GM19023 (cell line): ENCODE data around the gene CELA3B.
"Not testable (repeated sequence)": the region's sequence is repeated elsewhere in the genome, so short reads cannot be mapped to it uniquely, and the experiment has no call there.

Experiments
- ATAC-seq: cut with Tn5 transposase; IDR thresholded peaks from one replicate; pipeline ENCODE4 v1.9.1; 2021; ENCODE audit warnings: mild to moderate bottlenecking, moderate library complexity; ENCODE audit not compliant: unreplicated experiment

CELA3B gene

GRCh38 chr1:21974699-21975098, 2.1 kb upstream of the CELA3B start:
- ATAC-seq: not testable (repeated sequence)

- ATAC-seq: not testable (repeated sequence)
Measured at GRCh38 chr1:21975296-21975695, 1.5 kb upstream of the CELA3B start.

DNA sequence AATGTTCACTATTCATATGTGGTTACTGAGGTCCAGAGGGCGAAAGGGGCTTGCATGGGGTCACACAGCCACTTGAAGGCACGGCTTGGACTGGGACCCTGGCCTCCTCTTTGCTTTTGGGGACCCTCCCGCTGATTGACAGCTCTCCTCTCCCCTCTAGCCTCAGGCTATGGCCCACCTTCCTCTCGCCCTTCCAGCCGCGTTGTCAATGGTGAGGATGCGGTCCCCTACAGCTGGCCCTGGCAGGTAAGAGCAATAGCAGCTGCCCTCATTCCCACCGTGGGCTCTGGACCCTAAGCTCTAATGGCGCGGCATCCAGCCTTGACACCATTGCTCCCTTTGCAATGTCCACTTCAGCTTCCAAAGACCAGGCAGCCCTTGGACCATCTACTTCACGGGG, 1.4 kb downstream of the CELA3B start:
- ATAC-seq: not testable (repeated sequence)

GRCh38 chr1:21980515-21981220, 3.8 kb downstream of the CELA3B start:
- not testable (repeated sequence) for ATAC-seq

DNA sequence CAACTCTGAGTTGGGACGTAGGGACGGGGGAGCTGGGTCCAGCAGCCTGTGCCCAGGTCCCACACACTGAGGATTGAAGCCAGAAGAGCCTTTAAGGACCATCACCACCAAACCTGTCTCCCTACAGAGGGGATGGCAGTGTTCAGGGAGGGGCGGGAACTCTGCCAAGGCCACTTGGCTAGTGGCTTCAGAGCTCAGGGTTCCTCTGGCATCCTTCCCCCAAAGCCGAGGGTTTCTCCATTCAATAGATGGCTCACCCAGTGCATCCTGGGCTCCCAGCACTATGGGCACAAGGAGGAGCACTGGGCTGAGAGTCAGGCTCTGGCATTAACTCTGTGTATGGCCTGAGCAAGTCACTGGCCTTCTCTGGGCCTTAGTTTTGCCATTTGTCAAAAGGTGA, 4.4 kb downstream of the CELA3B start:
- ATAC-seq: not testable (repeated sequence)

DNA sequence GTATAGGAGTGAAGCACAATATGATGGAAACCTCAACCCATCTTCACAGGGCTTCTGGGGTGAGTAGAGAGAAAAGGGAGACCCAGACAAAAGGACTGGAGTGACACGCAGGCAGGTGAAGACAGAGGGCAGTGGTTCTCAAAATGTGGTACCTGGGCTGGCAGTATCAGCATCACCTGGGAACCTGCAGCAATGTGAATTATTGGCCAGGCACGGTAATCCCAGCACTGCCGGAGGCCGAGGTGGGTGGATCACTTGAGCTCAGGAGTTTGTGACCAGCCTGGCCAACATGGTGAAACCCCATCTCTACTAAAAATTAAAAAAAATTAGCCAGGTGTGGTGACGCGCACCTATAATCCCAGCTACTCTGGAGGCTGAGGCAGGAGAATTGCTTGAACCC, 5.3 kb downstream of the CELA3B start:
- ATAC-seq: not testable (repeated sequence)

GRCh38 chr1:21983539-21983938, 6.7 kb downstream of the CELA3B start:
- not testable (repeated sequence) for ATAC-seq

GRCh38 chr1:21985893-21986292, 9.1 kb downstream of the CELA3B start:
- ATAC-seq: not testable (repeated sequence)

DNA sequence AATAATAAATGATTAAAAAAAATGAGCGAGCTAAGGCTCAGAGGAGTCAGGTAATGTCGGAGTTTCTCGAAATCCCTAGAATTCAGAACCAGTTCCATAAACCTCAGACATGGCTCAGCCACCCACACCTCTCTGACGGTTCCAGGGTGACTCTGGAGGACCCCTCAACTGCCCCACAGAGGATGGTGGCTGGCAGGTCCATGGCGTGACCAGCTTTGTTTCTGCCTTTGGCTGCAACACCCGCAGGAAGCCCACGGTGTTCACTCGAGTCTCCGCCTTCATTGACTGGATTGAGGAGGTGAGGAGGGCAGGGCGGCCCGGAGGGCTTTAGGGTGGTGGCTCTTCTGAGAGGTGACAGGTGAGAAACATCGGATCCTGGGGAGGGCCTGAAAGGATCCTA, 9.6 kb downstream of the CELA3B start:
- ATAC-seq: not testable (repeated sequence)

- not testable (repeated sequence) for ATAC-seq
Measured at GRCh38 chr1:21989672-21990393, 13.0 kb downstream of the CELA3B start.

DNA sequence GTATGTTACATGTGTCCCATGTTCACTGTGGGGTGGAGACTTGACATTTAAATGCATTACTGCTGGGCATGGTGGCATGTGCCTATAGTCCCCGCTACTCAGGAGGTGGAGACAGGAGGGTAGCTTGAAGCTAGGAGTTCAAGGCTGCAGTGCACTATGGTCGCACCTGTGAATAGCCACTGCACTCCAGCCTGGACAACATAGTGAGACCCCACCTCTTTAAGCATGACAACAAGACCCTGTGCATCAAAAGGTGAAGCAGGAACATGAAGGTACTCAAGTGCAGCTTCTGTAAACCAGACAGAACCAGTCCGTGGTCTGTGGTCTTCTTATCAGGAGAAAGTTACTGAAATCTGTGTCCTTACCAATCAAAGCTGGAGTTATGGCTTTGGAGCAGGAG, 15.4 kb downstream of the CELA3B start:
- ATAC-seq: not testable (repeated sequence)

GRCh38 chr1:21994716-21995115, 17.9 kb downstream of the CELA3B start:
- not testable (repeated sequence) for ATAC-seq

- not testable (repeated sequence) for ATAC-seq
Measured at GRCh38 chr1:21996663-21996970, 19.8 kb downstream of the CELA3B start.

- ATAC-seq: not testable (repeated sequence)
Measured at GRCh38 chr1:21997891-21998623, 21.2 kb downstream of the CELA3B start.

GRCh38 chr1:21998624-21999294, 21.9 kb downstream of the CELA3B start:
- not testable (repeated sequence) for ATAC-seq

- ATAC-seq: not testable (repeated sequence)
Measured at GRCh38 chr1:21999645-22000044, 22.8 kb downstream of the CELA3B start.

- ATAC-seq: no peak
Measured at GRCh38 chr1:22001409-22001808, 24.6 kb downstream of the CELA3B start, which contains the start of gene CELA3A. Gene CELA3A, plus strand, starts transcription at chr1:22001657. Its CDS starts 18 bp downstream, at chr1:22001675.

DNA sequence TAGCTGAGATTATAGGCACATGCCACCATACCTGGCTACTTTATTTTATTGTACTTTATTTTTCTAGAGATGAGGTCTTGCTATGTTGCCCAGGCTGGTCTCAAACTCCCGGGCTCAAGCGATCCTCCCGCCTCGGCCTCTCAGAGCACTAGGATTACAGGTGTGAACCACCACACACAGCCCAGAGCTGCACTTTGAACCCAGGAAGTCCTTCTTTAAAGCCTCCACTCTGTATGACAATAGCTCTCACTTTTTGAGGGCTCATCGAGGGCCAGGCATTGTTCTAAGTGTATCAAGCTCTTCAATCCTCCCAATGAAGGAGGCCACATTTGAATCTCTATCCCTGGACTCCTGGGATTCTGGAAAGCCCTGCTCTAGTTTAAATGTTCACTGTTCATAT, 25.6 kb downstream of the CELA3B start:
- not testable (repeated sequence) for ATAC-seq

- not testable (repeated sequence) for ATAC-seq
Measured at GRCh38 chr1:22002875-22003274, 26.1 kb downstream of the CELA3B start.

GRCh38 chr1:22003959-22004358, 27.1 kb downstream of the CELA3B start:
- ATAC-seq: not testable (repeated sequence)
